GM13977 (cell line): ENCODE measurements around the gene MASP2.

ENCODE experiments used
- DNase-seq: peaks from one replicate; pipeline ENCODE4 v3.0.0; 2012; ENCODE audit warnings: low spot score
- CTCF ChIP-seq: IDR thresholded peaks from 2 replicates; pipeline ENCODE4 v1.5.1; 2012; ENCODE audit warnings: mild to moderate bottlenecking, control low read depth; ENCODE audit not compliant: insufficient read depth; ENCODE audit errors: extremely low read depth, missing control alignments
- in situ Hi-C: fragments of 300-500 bp; cut with MboI; formaldehyde crosslinking; loops from one replicate; pipeline ENCODE4 v1.12.0; 2022; ENCODE audit warnings: low sequenced_read_pairs, low pct_unique_long_range_greater_than_20kb, mixed read lengths, inconsistent platforms; ENCODE audit not compliant: unreplicated experiment

MASP2 gene

GRCh38 chr1:10978719-10979118 is 68.3 kb downstream of the MASP2 start:
- TF ChIP-seq CTCF = no peak
- in situ Hi-C loops = no loop called here
- DNase-seq = no peak
